GM19035 (cell line): Measurements from ENCODE around the gene OR8S1.
"Not testable (repeated sequence)": the region's sequence is repeated elsewhere in the genome, so short reads cannot be mapped to it uniquely, and the experiment has no call there.

ENCODE experiments used
- ATAC-seq: cut with Tn5 transposase; IDR thresholded peaks from one replicate; pipeline ENCODE4 v1.9.1; 2021; ENCODE audit not compliant: unreplicated experiment

The OR8S1 gene, protein sequence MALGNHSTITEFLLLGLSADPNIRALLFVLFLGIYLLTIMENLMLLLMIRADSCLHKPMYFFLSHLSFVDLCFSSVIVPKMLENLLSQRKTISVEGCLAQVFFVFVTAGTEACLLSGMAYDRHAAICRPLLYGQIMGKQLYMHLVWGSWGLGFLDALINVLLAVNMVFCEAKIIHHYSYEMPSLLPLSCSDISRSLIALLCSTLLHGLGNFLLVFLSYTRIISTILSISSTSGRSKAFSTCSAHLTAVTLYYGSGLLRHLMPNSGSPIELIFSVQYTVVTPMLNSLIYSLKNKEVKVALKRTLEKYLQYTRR

DNA sequence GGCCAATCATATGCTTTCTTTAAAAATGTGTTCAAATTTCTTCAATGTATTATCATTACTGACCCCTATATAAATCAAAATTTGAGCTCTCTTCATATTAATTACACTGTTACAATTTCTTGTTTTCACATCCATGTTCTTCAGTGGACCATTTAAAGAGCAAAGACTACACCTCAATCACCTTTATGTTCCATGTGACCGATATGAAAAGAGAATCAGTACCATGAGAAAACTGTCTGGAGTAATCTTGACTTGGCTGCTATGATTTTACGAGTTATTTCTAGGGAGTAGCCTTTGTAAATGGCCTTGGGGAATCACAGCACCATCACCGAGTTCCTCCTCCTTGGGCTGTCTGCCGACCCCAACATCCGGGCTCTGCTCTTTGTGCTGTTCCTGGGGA lies at the start of gene OR8S1:
Gene OR8S1, plus strand, starts transcription at position 301 of the 400 bp plus-strand sequence. Its CDS starts 0 bp downstream, at position 301.
- ATAC-seq, result no peak

DNA sequence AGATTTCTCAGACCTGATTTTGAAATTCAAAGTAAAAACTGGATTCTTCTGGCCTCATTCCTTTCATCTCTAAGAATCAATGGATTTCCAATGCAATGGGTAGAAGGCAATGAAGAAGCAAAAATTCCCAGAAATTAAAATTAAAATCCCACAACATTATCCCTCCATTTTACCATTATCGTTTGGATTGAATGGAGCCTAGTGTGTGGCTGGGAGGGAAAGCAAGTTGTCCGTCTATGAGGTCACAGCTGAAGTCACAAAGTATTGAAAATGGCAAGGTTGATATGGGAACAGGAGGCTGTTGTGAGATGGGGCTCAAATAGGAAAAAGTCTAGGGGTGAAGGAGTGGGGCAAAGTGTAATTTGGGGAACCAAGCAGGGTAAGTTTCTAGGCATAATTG lies 43.2 kb upstream of the OR8S1 start, which contains the start of gene C12orf54:
Gene C12orf54, plus strand, starts transcription at position 301 of the 400 bp plus-strand sequence. CDS start 799 bp downstream, outside the sequence.
- ATAC-seq, result no peak

- no peak for ATAC-seq
These were observed 42.5 kb upstream of the OR8S1 start for GRCh38 chr12:48482930-48483329.

DNA sequence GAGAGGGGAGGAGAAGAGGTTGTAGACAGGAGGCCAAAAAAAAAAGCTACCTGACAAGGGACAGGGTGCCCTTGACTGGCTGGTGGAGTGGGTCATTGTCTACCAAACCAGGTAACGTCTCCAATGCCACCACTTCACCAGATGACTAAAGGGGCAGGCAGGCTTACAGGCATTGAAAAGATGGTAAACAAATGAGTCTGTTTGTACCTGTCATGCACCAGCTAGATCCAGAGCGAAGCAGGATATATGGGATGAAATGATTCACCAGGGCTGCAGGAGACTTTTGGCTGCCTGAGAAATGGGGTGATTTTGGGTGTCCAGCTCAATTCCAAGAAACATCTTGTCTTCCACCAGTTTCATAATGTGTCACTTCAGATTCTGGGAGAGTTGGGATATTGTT lies 39.2 kb upstream of the OR8S1 start:
- no peak for ATAC-seq

- no peak for ATAC-seq
These were observed 38.8 kb upstream of the OR8S1 start for GRCh38 chr12:48486679-48487078.

DNA sequence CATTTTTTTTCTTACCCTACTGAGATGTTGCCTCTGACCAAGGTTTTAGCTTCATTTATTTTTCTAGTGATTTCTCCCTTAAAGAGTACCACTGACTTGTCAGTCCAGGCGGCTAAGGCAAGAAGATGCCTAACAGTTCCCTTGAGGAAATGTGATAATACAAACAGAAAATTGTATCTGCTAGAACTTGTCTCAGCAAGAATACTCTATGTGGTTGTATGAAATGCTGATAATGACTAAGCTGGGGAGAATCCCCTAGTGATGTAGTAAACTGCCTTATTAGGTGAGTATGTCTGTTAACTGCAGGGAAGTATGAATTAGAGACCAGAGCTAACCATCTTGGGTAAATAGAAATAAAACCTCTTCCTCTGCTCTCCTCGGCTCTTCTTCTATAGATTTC lies 36.4 kb upstream of the OR8S1 start:
- peak; percentile 99 for ATAC-seq

- ATAC-seq, result not testable (repeated sequence)
These were observed 36.0 kb upstream of the OR8S1 start for GRCh38 chr12:48489456-48489855.

GRCh38 chr12:48500281-48500680 lies 25.2 kb upstream of the OR8S1 start:
- ATAC-seq, result not testable (repeated sequence)

DNA sequence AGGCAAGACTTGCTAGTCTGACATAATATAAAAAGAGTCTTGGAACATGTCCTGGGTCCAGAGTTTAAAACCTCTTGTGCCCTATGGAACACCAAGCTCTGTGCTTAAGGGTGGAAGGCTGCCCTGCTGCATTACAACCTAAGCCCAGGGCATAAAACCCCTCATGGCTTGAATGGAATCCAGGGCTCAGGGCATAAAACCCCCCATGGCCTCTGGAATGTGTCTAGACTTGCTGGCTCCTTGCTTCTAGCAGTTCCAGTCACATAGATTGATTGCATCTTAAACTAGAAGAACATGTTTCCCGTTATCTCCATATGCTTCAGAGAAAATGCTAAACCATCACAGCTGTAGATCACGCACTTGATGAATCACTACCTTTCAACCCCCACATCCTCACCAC lies 18.6 kb upstream of the OR8S1 start:
- ATAC-seq, result not testable (repeated sequence)

DNA sequence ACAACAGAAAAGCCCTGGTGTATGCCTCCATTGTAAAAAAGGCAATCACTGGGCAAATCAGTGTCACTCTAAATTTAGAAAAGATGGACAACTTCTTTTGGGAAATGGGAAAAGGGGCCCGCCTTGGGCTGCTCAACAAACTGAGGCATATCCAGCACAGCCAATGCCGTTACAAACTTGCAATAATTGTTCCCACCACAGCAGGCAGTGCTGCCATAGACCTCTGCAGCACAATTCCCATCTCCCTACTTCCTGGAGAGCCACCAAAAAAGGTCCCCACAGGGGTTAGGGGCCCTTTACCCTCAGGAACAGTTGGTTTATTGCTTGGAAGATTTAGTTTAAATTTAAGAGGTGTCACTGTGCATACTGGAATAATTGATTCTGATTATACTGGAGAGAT lies 16.4 kb upstream of the OR8S1 start:
- ATAC-seq, result no peak

- ATAC-seq, result no peak
These were observed 15.3 kb upstream of the OR8S1 start for GRCh38 chr12:48510111-48510510.

- ATAC-seq, result peak; percentile 90
These were observed 12.6 kb upstream of the OR8S1 start for GRCh38 chr12:48512855-48513254.

DNA sequence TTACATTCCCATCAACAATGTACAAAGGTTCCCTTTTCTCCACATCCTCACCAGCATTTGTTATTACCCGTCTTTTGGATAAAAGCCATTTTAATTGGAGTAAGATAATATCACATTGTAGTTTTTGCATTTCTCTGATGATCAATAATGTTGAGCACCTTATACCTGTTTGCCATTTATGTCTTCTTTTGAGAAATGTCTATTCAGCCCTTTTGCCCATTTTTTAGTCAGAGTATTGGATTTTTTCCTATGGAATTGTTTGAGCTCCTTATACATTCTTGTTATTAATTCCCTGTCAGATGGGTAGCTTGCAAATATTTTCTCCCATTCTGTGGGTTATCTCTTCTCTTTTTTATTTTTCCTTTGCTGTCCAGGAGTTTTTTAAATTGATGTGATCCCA lies 10.7 kb upstream of the OR8S1 start:
- no peak for ATAC-seq

GRCh38 chr12:48520381-48520780 lies 5.1 kb upstream of the OR8S1 start:
- ATAC-seq, result not testable (repeated sequence)

- ATAC-seq, result no peak
These were observed 2.6 kb downstream of the OR8S1 start for GRCh38 chr12:48527891-48528670.

- ATAC-seq, result no peak
These were observed 7.2 kb downstream of the OR8S1 start for GRCh38 chr12:48532601-48533000.

DNA sequence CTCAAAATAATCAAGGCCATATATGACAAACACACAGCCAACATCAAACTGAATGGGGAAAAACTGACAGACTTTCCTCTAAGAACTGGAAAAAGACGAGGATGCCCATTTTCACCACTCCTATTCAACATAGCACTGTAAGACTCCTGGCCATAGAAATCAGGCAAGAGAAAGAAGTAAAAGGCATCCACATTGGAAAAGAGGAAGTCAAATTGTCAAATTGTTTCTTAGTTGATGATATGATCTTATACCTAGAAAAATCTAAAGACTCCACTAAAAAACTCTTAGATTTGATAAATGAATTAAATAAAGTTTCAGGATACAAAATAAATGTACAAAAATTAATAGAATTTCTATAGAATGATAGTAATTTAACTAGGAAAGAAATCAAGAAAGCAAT lies 11.2 kb downstream of the OR8S1 start:
- no peak for ATAC-seq

GRCh38 chr12:48542300-48542928 lies 17.0 kb downstream of the OR8S1 start:
- ATAC-seq, result no peak

GRCh38 chr12:48545833-48546469 lies 20.5 kb downstream of the OR8S1 start:
- no peak for ATAC-seq

DNA sequence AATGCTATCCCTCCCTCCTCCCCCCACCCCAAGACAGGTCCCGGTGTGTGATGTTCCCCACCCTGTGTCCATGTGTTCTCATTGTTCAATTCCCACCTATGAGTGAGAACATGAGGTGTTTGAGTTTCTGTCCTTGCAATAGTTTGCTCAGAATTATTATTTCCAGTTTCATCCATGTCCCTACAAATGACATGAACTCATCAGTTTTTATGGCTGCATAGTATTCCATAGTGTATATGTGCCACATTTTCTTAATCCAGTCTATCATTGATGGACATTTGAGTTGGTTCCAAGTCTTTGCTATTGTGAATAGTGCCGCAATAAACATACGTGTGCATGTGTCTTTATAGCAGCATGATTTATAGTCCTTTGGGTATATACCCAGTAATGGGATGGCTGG lies 21.6 kb downstream of the OR8S1 start:
- ATAC-seq, result not testable (repeated sequence)

DNA sequence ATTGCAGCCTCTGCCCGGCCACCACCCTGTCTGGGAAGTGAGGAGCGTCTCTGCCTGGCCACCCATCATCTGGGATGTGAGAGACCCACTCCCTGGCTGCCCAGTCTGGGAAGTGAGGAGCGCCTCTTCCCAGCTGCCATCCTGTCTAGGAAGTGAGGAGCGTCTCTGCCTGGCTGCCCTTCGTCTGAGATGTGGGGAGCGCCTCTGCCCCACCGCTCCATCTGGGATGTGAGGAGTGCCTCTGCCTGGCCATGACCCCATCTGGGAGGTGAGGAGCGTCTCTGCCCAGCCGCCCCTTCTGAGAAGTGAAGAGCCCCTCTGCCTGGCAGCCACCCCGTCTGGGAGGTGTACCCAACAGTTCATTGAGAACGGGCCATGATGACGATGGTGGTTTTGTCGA lies 26.2 kb downstream of the OR8S1 start:
- ATAC-seq, result not testable (repeated sequence)
